ENCODE measurements around the gene CEP57. TPM values are rescaled to one million over a fixed set of nuclear protein-coding genes. Genes with fewer than 3 reads are reported as not detected.

The CEP57 gene
- total RNA-seq, 1 experiment from 2014 or later: 58.0 TPM

- H3K27ac Mint-ChIP-seq: no peak overlapping the region
- Histone ChIP-seq H2AFZ (ENCODE audit: low read length) (no peak overlapping the region), H3T11ph (ENCODE audit: low read length) (no peak overlapping the region), H2BK15ac (ENCODE audit: low read depth, low read length) (no peak overlapping the region), H3K23me2 (ENCODE audit: insufficient read length, low read depth, low read length, poor library complexity, severe bottlenecking) (no peaks in the 10 kb centered on the region), H2BK5ac (ENCODE audit: insufficient read length, low read length) (no peak overlapping the region), H4K5ac (ENCODE audit: insufficient read length, low read depth, low read length) (no peak overlapping the region), H2BK120ac (ENCODE audit: low read depth, low read length, poor library complexity, severe bottlenecking) (no peak overlapping the region), H3K4me1 (ENCODE audit: insufficient read depth, low read length) (no peaks in the 10 kb centered on the region), H3K79me2 (ENCODE audit: insufficient read depth, low read length) (no peaks in the 10 kb centered on the region), H2BK20ac (ENCODE audit: low read depth, low read length, poor library complexity, severe bottlenecking) (no peak overlapping the region), H3K9me3 (ENCODE audit: control insufficient read depth, low read depth, low read length) (no peaks in the 10 kb centered on the region), H3K9ac (ENCODE audit: extremely low read depth, insufficient read length, low read length) (no peak overlapping the region), H2AK5ac (ENCODE audit: insufficient read length, low read length) (no peak overlapping the region), H3K14ac (ENCODE audit: insufficient read depth, low read length) (no peak overlapping the region), H3K79me1 (ENCODE audit: insufficient read depth, low read depth, low read length, poor library complexity, severe bottlenecking) (no peaks in the 10 kb centered on the region), H2BK12ac (ENCODE audit: insufficient read length, low read depth, low read length) (no peak overlapping the region), H3K4me2 (ENCODE audit: insufficient read depth, insufficient read length, low read length) (no peak overlapping the region), H3K27ac (ENCODE audit: insufficient read length, low read depth, low read length) (no peak overlapping the region), H3K4ac (ENCODE audit: low read depth, low read length) (no peak overlapping the region), H4K8ac (replicated peaks; ENCODE audit: insufficient read length, low read depth, low read length) (no peak overlapping the region), H3K56ac (ENCODE audit: insufficient read length, low read depth, low read length) (no peak overlapping the region), H4K91ac (ENCODE audit: insufficient read length, low read depth, low read length) (no peak overlapping the region), H3K23ac (ENCODE audit: insufficient read length, low read depth, low read length) (no peak overlapping the region), H3K18ac (ENCODE audit: insufficient read length, low read depth, low read length) (no peak overlapping the region), H3K27me3 (ENCODE audit: insufficient read depth, low read length) (no peaks in the 10 kb centered on the region), H4K20me1 (ENCODE audit: control insufficient read depth, insufficient read depth, insufficient read length) (no peaks in the 10 kb centered on the region)
- TF ChIP-seq CTCF (conservative IDR thresholded peaks at IDR 0.05): no peak
- H3K27me3 Mint-ChIP-seq (ENCODE audit: low read depth): no peaks in the 10 kb centered on the region
- no CpG with 5 or more reads among the region's 1 CpG for WGBS (ENCODE audit: extremely low coverage, insufficient read length, low lambda C conversion rate)
- no peak overlapping the region for H3K4me3 Mint-ChIP-seq
- DNase-seq: no peak
- H3K9me3 Mint-ChIP-seq: no peaks in the 10 kb centered on the region
- no peaks in the 10 kb centered on the region for H3K4me1 Mint-ChIP-seq
- H3K36me3 Mint-ChIP-seq (ENCODE audit: insufficient read depth in 1 of 3, low read depth in 3 of 3): peaks cover 0 to 29% (median 26%) of the 10 kb centered on the region in 3 experiments; a peak in 6 of 7 replicates
Measured at GRCh38 chr11:95845167-95845566, 54.9 kb downstream of the CEP57 start.

All from H9 (cell line).